ENCODE results near the gene FNIP1. TPM values are rescaled to one million over a fixed set of nuclear protein-coding genes. Genes with fewer than 3 reads are reported as not detected.

FNIP1 gene
- total RNA-seq, 1 donor from 2014 or later = 28.5 TPM

DNA sequence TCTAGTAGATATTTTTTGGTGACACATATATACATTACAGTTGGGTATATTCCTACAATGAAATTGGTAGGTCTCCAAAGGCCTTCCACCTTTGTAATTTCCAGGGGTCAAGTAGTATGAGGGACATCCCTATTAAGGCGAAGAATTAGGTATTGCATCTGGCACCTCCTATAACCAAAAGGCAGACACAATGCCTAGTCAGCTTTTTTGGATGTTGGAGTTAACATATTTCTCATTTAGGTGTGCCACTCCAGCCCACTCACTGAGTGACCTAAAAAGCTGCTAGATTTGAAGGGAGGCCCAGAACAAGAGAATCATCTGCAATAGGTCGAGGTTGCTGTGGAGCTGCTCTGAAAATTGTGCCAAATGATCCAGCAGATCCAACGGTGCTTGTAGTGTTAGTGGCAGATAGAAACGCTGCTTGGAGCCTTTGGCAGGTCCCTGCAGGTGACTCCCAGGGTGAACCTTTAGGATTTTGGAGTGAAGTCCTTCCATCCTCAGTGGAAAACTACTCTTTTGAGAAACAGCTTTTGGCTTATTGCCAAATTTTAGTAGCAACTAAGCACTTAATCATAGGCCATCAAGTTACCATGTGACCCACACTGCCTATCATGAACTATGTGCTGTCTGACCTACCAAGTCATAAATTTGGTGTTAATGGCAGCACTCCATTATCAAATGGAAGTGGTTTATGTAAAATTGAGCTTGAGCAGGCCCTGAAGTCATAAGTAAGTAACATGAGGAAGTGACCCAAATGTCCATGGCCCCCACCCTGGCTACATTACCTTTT lies 15.7 kb upstream of the FNIP1 start:
- no peaks in the 10 kb centered on the region for H3K79me2 ChIP-seq (ENCODE audit: insufficient read depth, low read length)
- H3K9me3 ChIP-seq (ENCODE audit: insufficient read depth, low read depth, low read length) = no peaks in the 10 kb centered on the region
- FAIRE-seq (no peak), DNase-seq (ENCODE audit: low read depth) (no peak)
- Mint-ChIP-seq H3K27me3 (ENCODE audit: low read depth, unreplicated experiment) (no peaks in the 10 kb centered on the region), H3K4me3 (ENCODE audit: unreplicated experiment) (no peak overlapping the region), H3K27ac (ENCODE audit: unreplicated experiment) (no peak overlapping the region), H3K9me3 (ENCODE audit: unreplicated experiment) (no peaks in the 10 kb centered on the region), H3K36me3 (ENCODE audit: low read depth, unreplicated experiment) (no peaks in the 10 kb centered on the region), H3K4me1 (ENCODE audit: low read depth, unreplicated experiment) (peaks cover 11% of the 10 kb centered on the region)
- H2AFZ ChIP-seq (ENCODE audit: low read depth, low read length) = no peak overlapping the region
- H3K27ac ChIP-seq (ENCODE audit: low read depth, low read length) = no peak overlapping the region
- H3K9ac ChIP-seq (ENCODE audit: low read length) = no peak overlapping the region
- H3K4me2 ChIP-seq (ENCODE audit: low read length) = no peak overlapping the region
- H3K4me3 ChIP-seq (ENCODE audit: insufficient read depth, low read depth, low read length) = no peak overlapping the region
- H3K36me3 ChIP-seq (ENCODE audit: insufficient read depth, low read length) = no peaks in the 10 kb centered on the region
- TF ChIP-seq, protein P1, sequence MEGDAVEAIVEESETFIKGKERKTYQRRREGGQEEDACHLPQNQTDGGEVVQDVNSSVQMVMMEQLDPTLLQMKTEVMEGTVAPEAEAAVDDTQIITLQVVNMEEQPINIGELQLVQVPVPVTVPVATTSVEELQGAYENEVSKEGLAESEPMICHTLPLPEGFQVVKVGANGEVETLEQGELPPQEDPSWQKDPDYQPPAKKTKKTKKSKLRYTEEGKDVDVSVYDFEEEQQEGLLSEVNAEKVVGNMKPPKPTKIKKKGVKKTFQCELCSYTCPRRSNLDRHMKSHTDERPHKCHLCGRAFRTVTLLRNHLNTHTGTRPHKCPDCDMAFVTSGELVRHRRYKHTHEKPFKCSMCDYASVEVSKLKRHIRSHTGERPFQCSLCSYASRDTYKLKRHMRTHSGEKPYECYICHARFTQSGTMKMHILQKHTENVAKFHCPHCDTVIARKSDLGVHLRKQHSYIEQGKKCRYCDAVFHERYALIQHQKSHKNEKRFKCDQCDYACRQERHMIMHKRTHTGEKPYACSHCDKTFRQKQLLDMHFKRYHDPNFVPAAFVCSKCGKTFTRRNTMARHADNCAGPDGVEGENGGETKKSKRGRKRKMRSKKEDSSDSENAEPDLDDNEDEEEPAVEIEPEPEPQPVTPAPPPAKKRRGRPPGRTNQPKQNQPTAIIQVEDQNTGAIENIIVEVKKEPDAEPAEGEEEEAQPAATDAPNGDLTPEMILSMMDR (IDR thresholded peaks at IDR 0.05; ENCODE audit: insufficient read depth, low read depth, low read length) = no peak
- TF ChIP-seq EZH2 (IDR thresholded peaks at IDR 0.05; ENCODE audit: insufficient read depth, low read length) = no peak
- H3K4me1 ChIP-seq (ENCODE audit: insufficient read depth, low read length) = peaks cover 8% of the 10 kb centered on the region
- peaks cover 2% of the 10 kb centered on the region for H3K27me3 ChIP-seq (ENCODE audit: insufficient read depth, low read length)
- no peaks in the 10 kb centered on the region for H4K20me1 ChIP-seq (ENCODE audit: insufficient read depth, low read length)

DNA sequence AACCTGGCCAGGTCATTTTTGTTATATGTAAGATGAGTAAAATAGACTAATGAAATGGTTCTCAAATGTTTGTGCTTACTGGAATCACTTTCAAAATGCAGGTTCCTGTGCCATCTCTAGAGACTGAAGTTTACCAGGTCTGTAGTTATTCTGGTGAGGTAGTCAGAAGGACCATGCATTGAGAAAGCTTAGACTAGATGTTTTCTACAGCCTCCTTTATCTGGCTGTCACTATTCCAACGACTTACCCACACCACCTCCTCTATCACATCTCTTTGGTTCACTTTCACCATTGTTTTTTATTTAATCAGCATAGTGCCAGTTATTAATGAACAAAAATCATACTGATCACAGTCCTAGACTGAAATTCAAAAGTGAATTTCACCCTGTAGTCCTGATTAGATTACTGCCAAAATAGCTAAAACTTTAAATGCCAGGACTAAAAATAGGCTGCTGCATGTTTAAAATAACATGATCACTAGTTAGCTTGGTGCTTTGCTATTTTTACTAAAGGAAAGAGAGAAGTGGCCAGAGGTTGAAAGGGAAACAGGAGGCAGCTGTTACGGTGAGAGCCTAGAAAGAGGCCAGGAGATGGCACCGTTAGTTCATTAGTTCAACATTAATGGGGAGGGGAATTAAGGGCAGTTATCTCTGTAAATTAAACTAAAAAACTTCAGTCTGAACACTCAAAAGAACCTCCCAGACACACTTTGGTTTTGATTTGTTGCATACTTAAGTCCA lies 13.9 kb upstream of the FNIP1 start:
- Mint-ChIP-seq H3K4me1 (ENCODE audit: low read depth, unreplicated experiment) (peaks cover 11% of the 10 kb centered on the region), H3K27me3 (ENCODE audit: low read depth, unreplicated experiment) (no peaks in the 10 kb centered on the region), H3K4me3 (ENCODE audit: unreplicated experiment) (no peak overlapping the region), H3K27ac (ENCODE audit: unreplicated experiment) (no peak overlapping the region), H3K36me3 (ENCODE audit: low read depth, unreplicated experiment) (no peaks in the 10 kb centered on the region), H3K9me3 (ENCODE audit: unreplicated experiment) (no peaks in the 10 kb centered on the region)
- Histone ChIP-seq H3K4me2 (ENCODE audit: low read length) (no peak overlapping the region), H3K79me2 (ENCODE audit: insufficient read depth, low read length) (no peaks in the 10 kb centered on the region), H3K4me1 (ENCODE audit: insufficient read depth, low read length) (peaks cover 8% of the 10 kb centered on the region), H4K20me1 (ENCODE audit: insufficient read depth, low read length) (no peaks in the 10 kb centered on the region), H3K4me3 (ENCODE audit: insufficient read depth, low read depth, low read length) (no peak overlapping the region), H3K27me3 (ENCODE audit: insufficient read depth, low read length) (peaks cover 2% of the 10 kb centered on the region), H3K9me3 (ENCODE audit: insufficient read depth, low read depth, low read length) (no peaks in the 10 kb centered on the region), H3K36me3 (ENCODE audit: insufficient read depth, low read length) (no peaks in the 10 kb centered on the region), H3K27ac (ENCODE audit: low read depth, low read length) (no peak overlapping the region), H3K9ac (ENCODE audit: low read length) (no peak overlapping the region), H2AFZ (ENCODE audit: low read depth, low read length) (no peak overlapping the region)
- FAIRE-seq = no peak
- TF ChIP-seq EZH2 (IDR thresholded peaks at IDR 0.05; ENCODE audit: insufficient read depth, low read length) = no peak
- TF ChIP-seq, protein P1 (IDR thresholded peaks at IDR 0.05; ENCODE audit: insufficient read depth, low read depth, low read length) = no peak
- no peak for DNase-seq (ENCODE audit: low read depth)

All from astrocyte (in vitro differentiated cells and primary cell).